OCI-LY7 (cell line): Measurements from ENCODE around the gene GPR149.

ENCODE experiments used
- CTCF ChIP-seq: fragments of 200-600 bp; sonication (generic); conservative IDR thresholded peaks from 2 replicates; pipeline ENCODE4 v1.5.1; 2014; ENCODE audit warnings: mild to moderate bottlenecking, antibody characterized with exemption, low read length, moderate library complexity, mixed read lengths
- EZH2phosphoT487 ChIP-seq: fragments of 200-600 bp; sonication (generic); IDR thresholded peaks from 2 replicates; pipeline ENCODE4 v1.6.1; 2018; ENCODE audit warnings: low read depth, borderline replicate concordance, mild to moderate bottlenecking, mixed run types, antibody characterized with exemption, low read length, moderate library complexity, mixed read lengths

- no peak for TF ChIP-seq EZH2phosphoT487
- no peak; the same call in 1 of the 2 replicates for TF ChIP-seq CTCF
These were observed 105.9 kb downstream of the GPR149 start, which contains the start of gene DHX36 for GRCh38 chr3:154323891-154324738.
